Lower lobe of right lung (tissue), 2 donors: ENCODE measurements around the gene NDUFA11. TPM values are rescaled to one million over a fixed set of nuclear protein-coding genes. Genes with fewer than 3 reads are reported as not detected.

Experiments used
- ATAC-seq, 2 donors: fragments of 200-7000 bp; cut with Tn5 transposase; one replicate each; pipeline ENCODE4 v1.9.1; 2020 to 2022; ENCODE audit warnings: mild to moderate bottlenecking in 2 of 2, moderate library complexity in 2 of 2
- DNase-seq: peaks from one replicate; pipeline ENCODE4 v3.0.0-alpha.2; 2020
- H3K27ac ChIP-seq: fragments of 200-600 bp; one replicate; pipeline ENCODE4 v1.8.0; 2022
- H3K27me3 ChIP-seq: fragments of 200-600 bp; one replicate; pipeline ENCODE4 v1.8.0; 2022; ENCODE audit warnings: low read depth
- H3K36me3 ChIP-seq: fragments of 200-600 bp; one replicate; pipeline ENCODE4 v1.8.0; 2022; ENCODE audit warnings: mild to moderate bottlenecking
- H3K4me1 ChIP-seq: fragments of 200-600 bp; one replicate; pipeline ENCODE4 v1.8.0; 2022
- H3K4me3 ChIP-seq: fragments of 200-600 bp; one replicate; pipeline ENCODE4 v1.8.0; 2022; ENCODE audit warnings: mild to moderate bottlenecking
- H3K9me3 ChIP-seq: fragments of 200-600 bp; one replicate; pipeline ENCODE4 v1.8.0; 2022
- intact Hi-C: fragments of 100-400 bp; cut with DNase I; formaldehyde crosslinking; loops from one replicate; pipeline ENCODE4 v1.11.0; 2022
- total RNA-seq: library from RNA; stranded (reverse); fragmentation: NEBNext Ultra II Directional; extraction: Animal tissue kit (Norgen Biotek cat#: 25700); gene quantifications from one replicate; pipeline ENCODE4 v1.2.1, GENCODE V29; 2021
- TF ChIP-seq, protein P1 (sequence below): fragments of 200-600 bp; IDR thresholded peaks from one replicate; pipeline ENCODE4 v1.8.0; 2022; ENCODE audit warnings: antibody characterized with exemption, mild to moderate bottlenecking
- donor health status: DM: no; HTN: yes; CAD: no; lungs with severe emphysema.

Gene NDUFA11
- total RNA-seq, 1 donor from 2014 or later: 150 TPM

DNA sequence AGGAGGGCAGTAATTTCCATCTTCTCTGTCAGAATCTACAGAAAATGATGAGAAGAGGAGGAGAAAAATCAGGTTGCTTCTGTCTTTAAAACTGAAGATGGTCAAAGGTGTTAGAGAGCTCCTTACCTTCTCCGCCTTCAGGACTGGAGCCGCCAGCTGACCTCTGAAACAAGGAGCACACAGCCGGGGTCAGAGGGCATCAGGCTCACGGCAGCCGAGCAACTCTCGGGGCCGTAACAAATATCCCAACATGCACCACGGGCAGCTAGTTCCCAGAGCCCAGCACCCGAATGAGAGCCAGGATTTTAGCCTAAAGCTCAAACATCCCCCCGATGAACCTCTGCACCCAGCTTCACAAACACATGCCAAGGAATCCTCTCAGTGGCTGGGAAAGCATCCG is 38.1 kb upstream of the NDUFA11 start:
- H3K4me1 ChIP-seq: peaks cover 8% of the 10 kb centered on the region
- TF ChIP-seq, protein P1, sequence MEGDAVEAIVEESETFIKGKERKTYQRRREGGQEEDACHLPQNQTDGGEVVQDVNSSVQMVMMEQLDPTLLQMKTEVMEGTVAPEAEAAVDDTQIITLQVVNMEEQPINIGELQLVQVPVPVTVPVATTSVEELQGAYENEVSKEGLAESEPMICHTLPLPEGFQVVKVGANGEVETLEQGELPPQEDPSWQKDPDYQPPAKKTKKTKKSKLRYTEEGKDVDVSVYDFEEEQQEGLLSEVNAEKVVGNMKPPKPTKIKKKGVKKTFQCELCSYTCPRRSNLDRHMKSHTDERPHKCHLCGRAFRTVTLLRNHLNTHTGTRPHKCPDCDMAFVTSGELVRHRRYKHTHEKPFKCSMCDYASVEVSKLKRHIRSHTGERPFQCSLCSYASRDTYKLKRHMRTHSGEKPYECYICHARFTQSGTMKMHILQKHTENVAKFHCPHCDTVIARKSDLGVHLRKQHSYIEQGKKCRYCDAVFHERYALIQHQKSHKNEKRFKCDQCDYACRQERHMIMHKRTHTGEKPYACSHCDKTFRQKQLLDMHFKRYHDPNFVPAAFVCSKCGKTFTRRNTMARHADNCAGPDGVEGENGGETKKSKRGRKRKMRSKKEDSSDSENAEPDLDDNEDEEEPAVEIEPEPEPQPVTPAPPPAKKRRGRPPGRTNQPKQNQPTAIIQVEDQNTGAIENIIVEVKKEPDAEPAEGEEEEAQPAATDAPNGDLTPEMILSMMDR: no peak
- H3K9me3 ChIP-seq: no peaks in the 10 kb centered on the region
- DNase-seq (no peak), ATAC-seq (no peak)
- H3K27me3 ChIP-seq: no peaks in the 10 kb centered on the region
- H3K4me3 ChIP-seq: no peak overlapping the region
- intact Hi-C loops: no loop called here
- peaks cover 64% of the 10 kb centered on the region for H3K36me3 ChIP-seq
- H3K27ac ChIP-seq: no peak overlapping the region

DNA sequence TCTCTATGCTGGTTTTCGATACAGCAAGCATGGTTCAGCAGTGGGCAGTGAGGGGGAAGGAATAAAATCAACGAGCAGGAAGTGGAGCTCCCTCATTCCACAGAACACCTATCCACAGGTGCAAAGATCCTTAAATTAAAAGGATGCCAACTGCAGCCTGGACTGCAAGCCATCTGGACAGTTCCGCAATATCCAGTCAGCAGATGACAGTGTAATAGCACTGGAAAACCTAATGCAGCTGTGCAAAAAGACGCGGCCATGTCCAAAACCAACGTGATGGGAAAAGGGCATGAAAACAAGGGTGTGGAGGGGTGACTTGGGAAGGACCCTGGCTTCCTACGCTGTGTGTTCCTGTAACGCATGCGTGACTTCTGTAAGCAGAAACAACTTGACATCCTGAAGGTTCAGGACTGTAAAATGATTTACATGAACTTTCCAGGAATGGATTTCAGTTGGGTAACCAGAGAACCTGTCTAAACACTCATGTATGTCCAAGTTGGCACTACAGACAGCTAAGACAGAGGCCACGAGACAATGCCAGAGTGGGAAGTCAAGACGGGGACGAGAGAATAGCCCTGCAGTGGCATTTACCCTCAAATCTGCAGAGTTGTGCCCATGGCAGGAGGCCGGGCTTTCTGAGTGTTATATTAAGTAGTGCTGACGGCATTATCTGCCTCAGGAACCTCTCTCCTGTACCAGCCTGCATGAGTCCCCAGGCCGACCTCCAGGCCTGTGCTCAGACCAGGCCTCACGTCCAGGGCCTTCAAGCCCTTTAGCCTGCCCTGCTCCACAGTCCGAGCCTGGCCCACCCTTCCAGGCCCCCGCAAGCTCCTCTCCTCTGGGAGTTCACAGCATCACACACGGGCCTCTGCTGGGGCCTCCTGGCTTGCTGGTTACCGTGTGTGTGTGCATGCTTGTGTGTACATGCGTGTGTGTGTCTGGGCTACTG is 36.9 kb upstream of the NDUFA11 start:
- H3K9me3 ChIP-seq: no peaks in the 10 kb centered on the region
- TF ChIP-seq, protein P1: no peak
- no peak overlapping the region for H3K27ac ChIP-seq
- H3K4me1 ChIP-seq: peaks cover 8% of the 10 kb centered on the region
- ATAC-seq (no peak), DNase-seq (no peak)
- intact Hi-C loops: no loop called here
- peaks cover 67% of the 10 kb centered on the region for H3K36me3 ChIP-seq
- no peak overlapping the region for H3K4me3 ChIP-seq
- H3K27me3 ChIP-seq: no peaks in the 10 kb centered on the region

DNA sequence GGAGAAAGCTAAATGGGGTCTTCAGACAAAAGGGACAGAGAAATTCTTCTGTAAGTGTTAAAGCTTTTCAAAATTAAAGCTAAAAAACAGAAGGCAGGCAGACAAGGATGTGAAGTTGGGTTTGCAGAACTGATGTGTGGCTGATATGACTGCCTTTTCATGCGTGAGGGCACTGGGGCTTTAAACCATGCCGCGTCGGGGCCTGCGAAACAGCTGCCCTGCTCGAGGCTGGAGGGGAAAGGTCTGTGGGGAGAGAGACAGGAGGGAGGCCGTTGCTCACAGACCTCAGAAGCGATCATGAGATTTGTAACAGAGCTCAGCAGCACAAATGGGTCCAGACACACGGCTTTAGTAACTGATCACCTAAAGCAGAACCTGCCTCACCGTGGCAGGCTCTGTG is 34.0 kb upstream of the NDUFA11 start:
- ATAC-seq (no peak), DNase-seq (no peak)
- intact Hi-C loops: no loop called here
- H3K36me3 ChIP-seq: peaks cover 84% of the 10 kb centered on the region
- H3K4me3 ChIP-seq: no peak overlapping the region
- H3K27me3 ChIP-seq: no peaks in the 10 kb centered on the region
- peaks cover 25% of the 10 kb centered on the region for H3K4me1 ChIP-seq
- H3K9me3 ChIP-seq: no peaks in the 10 kb centered on the region
- no peak overlapping the region for H3K27ac ChIP-seq
- TF ChIP-seq, protein P1: no peak

DNA sequence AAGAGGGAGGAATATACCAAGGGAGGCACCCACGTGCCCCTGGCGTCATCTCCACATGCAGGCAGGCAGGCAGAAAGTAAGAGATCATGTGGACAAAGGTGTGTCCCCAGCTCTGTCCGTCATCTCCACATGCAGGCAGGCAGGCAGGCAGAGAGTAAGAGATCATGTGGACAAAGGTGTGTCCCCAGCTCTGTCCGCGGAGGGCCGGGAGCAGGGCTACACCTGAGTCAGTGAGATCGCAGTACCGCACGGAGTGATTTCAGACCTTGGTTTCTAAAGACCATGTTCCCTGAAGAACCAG is 32.7 kb upstream of the NDUFA11 start:
- intact Hi-C loops: no loop called here
- TF ChIP-seq, protein P1: no peak
- Histone ChIP-seq H3K27me3 (no peaks in the 10 kb centered on the region), H3K4me1 (peaks cover 25% of the 10 kb centered on the region), H3K9me3 (no peaks in the 10 kb centered on the region), H3K4me3 (no peak overlapping the region), H3K27ac (no peak overlapping the region), H3K36me3 (peaks cover 95% of the 10 kb centered on the region)
- ATAC-seq (no peak), DNase-seq (no peak)

DNA sequence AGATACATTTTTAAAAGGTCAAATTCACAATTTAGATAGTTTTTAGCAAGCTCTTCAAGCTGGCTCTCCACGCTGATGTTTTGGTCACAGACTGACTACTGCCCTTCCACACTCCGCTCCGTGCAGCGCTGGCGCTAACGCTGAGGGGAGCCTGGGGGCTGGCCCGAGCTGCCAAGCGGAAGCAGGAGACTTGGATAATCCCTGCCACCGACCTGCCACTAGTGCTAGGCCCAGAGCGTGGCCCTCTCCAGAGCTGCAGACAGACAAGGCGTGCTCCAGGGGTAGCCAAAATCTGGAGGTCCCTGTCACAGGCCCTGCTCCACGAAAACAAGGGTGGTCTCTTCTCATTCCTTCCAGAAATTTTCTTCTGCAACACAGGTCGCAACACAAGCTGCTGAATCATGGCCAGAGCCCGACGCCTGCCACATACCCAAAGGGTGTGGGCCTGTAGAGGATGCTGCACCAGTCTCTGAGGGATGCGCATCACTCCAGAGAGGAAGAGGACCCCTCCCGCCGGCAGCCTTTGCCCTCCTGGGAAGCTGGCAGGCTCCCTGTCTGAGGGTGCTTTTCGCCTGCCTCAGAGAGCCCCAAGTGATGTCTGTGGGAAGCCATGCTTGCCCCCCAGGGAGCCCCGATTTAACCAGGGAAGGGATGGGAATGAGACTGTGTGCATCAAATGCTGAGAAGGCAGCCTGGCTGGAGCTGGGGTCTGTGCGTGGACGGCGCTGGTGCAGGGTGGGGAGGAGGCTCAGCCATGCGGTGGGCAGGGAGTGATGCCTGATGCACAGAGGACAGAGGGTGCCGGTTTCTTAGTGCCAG is 32.1 kb upstream of the NDUFA11 start:
- peaks cover 95% of the 10 kb centered on the region for H3K36me3 ChIP-seq
- no peaks in the 10 kb centered on the region for H3K27me3 ChIP-seq
- intact Hi-C loops: no loop called here
- TF ChIP-seq, protein P1: no peak
- H3K27ac ChIP-seq: peak overlapping the region; percentile 11
- H3K4me1 ChIP-seq: peaks cover 25% of the 10 kb centered on the region
- no peak overlapping the region for H3K4me3 ChIP-seq
- DNase-seq: no peak
- H3K9me3 ChIP-seq: no peaks in the 10 kb centered on the region
- ATAC-seq: peak; percentile 20 to 43
